SK-N-SH (cell line): Measurements from ENCODE around the gene SHF.

ENCODE experiments used
- CTCF ChIP-seq: fragments of 200-600 bp; sonication (generic); IDR thresholded peaks from 2 replicates; pipeline ENCODE4 v1.6.1; 2017; ENCODE audit warnings: antibody characterized with exemption, mild to moderate bottlenecking, moderate library complexity
- EP300 ChIP-seq, 2 experiments: IDR thresholded peaks; 2 replicates each; pipeline versions ENCODE4 v1.4.0 to v1.6.1; 2012; ENCODE audit warnings: borderline replicate concordance in 1 of 2, low read depth in 1 of 2, low read length in 1 of 2
- MXI1 ChIP-seq: IDR thresholded peaks from 2 replicates; pipeline ENCODE4 v1.6.1; 2012; ENCODE audit warnings: mild to moderate bottlenecking, low read depth, low read length, improper control_type of control experiment
- NFIC ChIP-seq: IDR thresholded peaks from 2 replicates; pipeline ENCODE4 v1.4.0; 2012; ENCODE audit warnings: borderline replicate concordance
- PBX3 ChIP-seq: IDR thresholded peaks from 2 replicates; pipeline ENCODE4; 2012
- POLR2AphosphoS5 ChIP-seq: IDR thresholded peaks from 2 replicates; pipeline ENCODE4 v1.6.1; 2012; ENCODE audit warnings: low read depth, low read length
- SIN3A ChIP-seq: IDR thresholded peaks from 2 replicates; pipeline ENCODE4 v1.6.1; 2012; ENCODE audit warnings: low read depth, mild to moderate bottlenecking, low read length, moderate library complexity, borderline replicate concordance
- SMC3 ChIP-seq: IDR thresholded peaks from 2 replicates; pipeline ENCODE4 v1.6.1; 2012; ENCODE audit warnings: low read depth, low read length, improper control_type of control experiment
- TAF1 ChIP-seq: IDR thresholded peaks from 2 replicates; pipeline ENCODE4 v1.6.1; 2012; ENCODE audit warnings: low read depth, mild to moderate bottlenecking, low read length, moderate library complexity, borderline replicate concordance
- TCF12 ChIP-seq: IDR thresholded peaks from 2 replicates; pipeline ENCODE4 v1.4.0; 2012
- USF2 ChIP-seq: fragments of 150-350 bp; IDR thresholded peaks from 2 replicates; pipeline ENCODE4 v1.6.1; 2017; ENCODE audit warnings: antibody characterized with exemption, low read length, low read depth, borderline replicate concordance
- TF ChIP-seq, protein P1 (sequence below): IDR thresholded peaks from 2 replicates; pipeline ENCODE4 v1.4.0; 2012; ENCODE audit warnings: low read depth

DNA sequence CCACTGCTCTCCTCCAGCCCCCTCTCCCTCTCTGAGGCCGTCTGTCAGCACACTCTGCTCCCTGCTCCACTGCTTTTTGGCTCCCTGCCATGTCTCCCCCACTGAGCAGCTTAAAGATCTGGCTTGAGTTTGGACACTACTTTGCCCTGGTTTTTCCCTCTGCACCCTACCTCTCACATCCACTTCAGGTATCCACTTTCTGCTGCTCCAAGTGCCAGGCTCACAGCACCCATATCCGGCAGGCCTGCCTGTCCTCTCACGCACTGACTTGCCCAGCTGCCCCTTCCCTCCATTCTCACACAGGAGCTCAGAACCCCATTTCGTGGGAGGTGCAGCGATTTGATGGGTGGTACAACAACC, 54.2 kb downstream of the SHF start:
- no peak for TF ChIP-seq CTCF
- TF ChIP-seq EP300 (IDR thresholded peaks at IDR 0.05; ENCODE audit: borderline replicate concordance in 1 of 2, low read depth in 1 of 2, low read length in 1 of 2) = no peak
- TF ChIP-seq NFIC = no peak
- TF ChIP-seq PBX3 = no peak
- TF ChIP-seq USF2 = no peak
- no peak for TF ChIP-seq POLR2AphosphoS5
- TF ChIP-seq TCF12 = no peak
- no peak for TF ChIP-seq SIN3A
- TF ChIP-seq, protein P1, sequence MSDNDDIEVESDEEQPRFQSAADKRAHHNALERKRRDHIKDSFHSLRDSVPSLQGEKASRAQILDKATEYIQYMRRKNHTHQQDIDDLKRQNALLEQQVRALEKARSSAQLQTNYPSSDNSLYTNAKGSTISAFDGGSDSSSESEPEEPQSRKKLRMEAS = no peak
- TF ChIP-seq MXI1 = no peak
- TF ChIP-seq TAF1 = no peak
- no peak for TF ChIP-seq SMC3
